ENCODE data around the gene RNF175.

Gene RNF175

GRCh38 chr4:153759407-153760316, at the start of gene RNF175:
Gene RNF175 (minus strand): TSS chr4:153760024. CDS start chr4:153759862, 162 bp downstream.
- peak; percentile 33 to 39 for ATAC-seq

- peak; percentile 81 to 82 for ATAC-seq
Measured at GRCh38 chr4:153809307-153809706, 49.5 kb upstream of the RNF175 start.

GRCh38 chr4:153808175-153808574, 48.4 kb upstream of the RNF175 start:
- ATAC-seq = no peak

- no peak for ATAC-seq
Measured at GRCh38 chr4:153806073-153806472, 46.2 kb upstream of the RNF175 start.

- no peak for ATAC-seq
Measured at GRCh38 chr4:153804722-153805121, 44.9 kb upstream of the RNF175 start.

- no peak for ATAC-seq
Measured at GRCh38 chr4:153799694-153800074, 39.9 kb upstream of the RNF175 start.

GRCh38 chr4:153798901-153799693, 39.3 kb upstream of the RNF175 start:
- no peak for ATAC-seq

GRCh38 chr4:153798420-153798819, 38.6 kb upstream of the RNF175 start:
- no peak for ATAC-seq

GRCh38 chr4:153794006-153794405, 34.2 kb upstream of the RNF175 start:
- ATAC-seq = no peak

GRCh38 chr4:153792618-153793247, 32.9 kb upstream of the RNF175 start:
- no peak for ATAC-seq

GRCh38 chr4:153791746-153792617, 32.2 kb upstream of the RNF175 start:
- ATAC-seq = no peak

- ATAC-seq = peak in 1 of 2 donors; percentile 37
Measured at GRCh38 chr4:153790962-153791551, 31.2 kb upstream of the RNF175 start.

GRCh38 chr4:153790500-153790865, 30.7 kb upstream of the RNF175 start:
- no peak for ATAC-seq

- no peak for ATAC-seq
Measured at GRCh38 chr4:153789741-153790499, 30.1 kb upstream of the RNF175 start.

- no peak for ATAC-seq
Measured at GRCh38 chr4:153788413-153789276, 28.8 kb upstream of the RNF175 start, which contains the start of gene SFRP2. Gene SFRP2 (minus strand): TSS chr4:153789083. CDS start chr4:153788835, 248 bp downstream.

GRCh38 chr4:153788051-153788412, 28.2 kb upstream of the RNF175 start:
- ATAC-seq = no peak

GRCh38 chr4:153787575-153787974, 27.8 kb upstream of the RNF175 start:
- ATAC-seq = no peak

GRCh38 chr4:153787061-153787560, 27.3 kb upstream of the RNF175 start:
- no peak for ATAC-seq

GRCh38 chr4:153785910-153786721, 26.3 kb upstream of the RNF175 start:
- ATAC-seq = no peak

Data from activated CD4-positive, CD25-positive, alpha-beta regulatory T cell treated with anti-CD3 and anti-CD28 coated beads, Interleukin-2, amount 50 U/mL, for 24 hours (primary cell).